GM03348 (cell line): ENCODE data around the gene ASAP2.

Source experiments
- DNase-seq: peaks from one replicate; pipeline ENCODE4 v3.0.0; 2012; ENCODE audit warnings: low spot score

The ASAP2 gene

GRCh38 chr2:9325428-9325827, 118.8 kb downstream of the ASAP2 start:
- no peak for DNase-seq

GRCh38 chr2:9326975-9327374, 120.4 kb downstream of the ASAP2 start:
- no peak for DNase-seq

- no peak for DNase-seq
These were observed 121.3 kb downstream of the ASAP2 start for GRCh38 chr2:9327873-9328352.

- DNase-seq = no peak
These were observed 122.3 kb downstream of the ASAP2 start for GRCh38 chr2:9328931-9329330.

- DNase-seq = no peak
These were observed 122.9 kb downstream of the ASAP2 start for GRCh38 chr2:9329497-9329896.

GRCh38 chr2:9330612-9331270, 124.1 kb downstream of the ASAP2 start:
- DNase-seq = no peak

- DNase-seq = no peak
These were observed 125.1 kb downstream of the ASAP2 start for GRCh38 chr2:9331704-9332103.

GRCh38 chr2:9332136-9332852, 125.7 kb downstream of the ASAP2 start:
- DNase-seq = no peak

- no peak for DNase-seq
These were observed 126.2 kb downstream of the ASAP2 start for GRCh38 chr2:9332853-9333245.

GRCh38 chr2:9333591-9334171, 127.1 kb downstream of the ASAP2 start:
- DNase-seq = peak; percentile 82

- no peak for DNase-seq
These were observed 128.1 kb downstream of the ASAP2 start for GRCh38 chr2:9334761-9335160.

GRCh38 chr2:9335322-9335832, 128.8 kb downstream of the ASAP2 start:
- DNase-seq = no peak

- no peak for DNase-seq
These were observed 129.6 kb downstream of the ASAP2 start for GRCh38 chr2:9336241-9336575.

GRCh38 chr2:9336576-9337314, 130.1 kb downstream of the ASAP2 start:
- peak; percentile 35 for DNase-seq

GRCh38 chr2:9337901-9338300, 131.3 kb downstream of the ASAP2 start:
- no peak for DNase-seq

GRCh38 chr2:9341337-9341887, 134.8 kb downstream of the ASAP2 start:
- DNase-seq = no peak

GRCh38 chr2:9342659-9343058, 136.0 kb downstream of the ASAP2 start:
- DNase-seq = no peak

GRCh38 chr2:9343524-9343923, 136.9 kb downstream of the ASAP2 start:
- no peak for DNase-seq

- DNase-seq = no peak
These were observed 137.8 kb downstream of the ASAP2 start for GRCh38 chr2:9344434-9344833.

- no peak for DNase-seq
These were observed 138.7 kb downstream of the ASAP2 start for GRCh38 chr2:9345343-9345742.

- no peak for DNase-seq
These were observed 139.4 kb downstream of the ASAP2 start for GRCh38 chr2:9345997-9346396.

GRCh38 chr2:9346885-9347284, 140.3 kb downstream of the ASAP2 start:
- DNase-seq = no peak
